K562 (cell line): ENCODE data around the gene ABR. TPM values are rescaled to one million over a fixed set of nuclear protein-coding genes. Genes with fewer than 3 reads are reported as not detected.

ENCODE experiments used
- ZEB2 ChIP-seq: fragments of 450-650 bp; IDR thresholded peaks from 2 replicates; pipeline ENCODE4 v1.6.1; 2016
- ZNF584 ChIP-seq: fragments of 200-800 bp; sonication (Bioruptor generic); IDR thresholded peaks from 2 replicates; pipeline ENCODE4 v1.6.1; 2016; ENCODE audit warnings: low read depth, mild to moderate bottlenecking, missing genetic modification characterization, missing compliant biosample characterization
- polyA plus RNA-seq, 8 experiments: library from polyadenylated mRNA; depleted of rRNA in 4 of 8; stranded (reverse) in 5 of 8; unstranded in 3 of 8; fragments of >200 nt; fragmentation: Nextera tagmentation in 2 of 8; fragmentation: Illumina TruSeq in 1 of 8; extraction: Ambion mirVana in 2 of 8; extraction: Trizol in 1 of 8; gene quantifications; 2 replicates each; pipeline versions ENCODE4 v1.2.1 to v1.2.3, GENCODE V29; 2011 to 2014; ENCODE audit warnings: inconsistent platforms in 1 of 8, missing spikeins in 1 of 8
- total RNA-seq, 7 experiments: library from RNA; depleted of rRNA in 6 of 7; stranded (reverse); fragments of >200 nt in 6 of 7; fragmentation: Illumina TruSeq in 2 of 7; extraction: Trizol in 2 of 7; gene quantifications; 2 replicates each; pipeline versions ENCODE4 v1.2.1 to v1.2.3, GENCODE V29; 2011 to 2021; ENCODE audit warnings: low replicate concordance in 1 of 7
- TF ChIP-seq, protein P1 (sequence below), 2 experiments: fragments of 450-650 bp; formaldehyde crosslinking in 1 of 2; IDR thresholded peaks; 2 replicates each; pipeline versions ENCODE4 v1.4.0 to v1.6.1; 2014 to 2020; ENCODE audit warnings: mild to moderate bottlenecking in 2 of 2, borderline replicate concordance in 1 of 2, low read depth in 1 of 2

Gene ABR
- total and polyA plus RNA-seq, 9 of the 15 experiments (the other 6 are each of a cell fraction or from before 2014, with no cell fraction given) = 0.07 to 1.6 (median 0.37) TPM; not detected in 1

DNA sequence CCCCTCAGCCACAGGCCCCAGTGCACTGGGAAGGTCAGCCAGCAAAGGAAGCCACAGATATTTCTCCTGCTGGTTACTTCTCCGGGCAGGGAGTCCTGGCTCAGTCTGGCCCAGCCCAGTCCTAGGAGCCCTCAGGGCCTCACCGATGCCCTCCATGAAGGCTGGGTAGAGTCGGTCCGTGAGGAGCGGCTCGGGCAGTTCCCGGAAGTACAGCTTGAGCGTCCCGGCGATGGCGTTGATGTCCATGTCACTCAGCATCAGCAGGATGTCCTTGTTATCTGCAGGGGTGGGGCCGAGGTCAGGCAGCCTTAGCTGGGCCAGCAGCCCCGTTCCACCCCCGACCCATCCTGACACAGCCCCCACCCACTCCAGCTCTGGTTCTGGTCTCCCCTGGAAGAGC is 169.2 kb downstream of the ABR start (continued):
- TF ChIP-seq, protein P1, sequence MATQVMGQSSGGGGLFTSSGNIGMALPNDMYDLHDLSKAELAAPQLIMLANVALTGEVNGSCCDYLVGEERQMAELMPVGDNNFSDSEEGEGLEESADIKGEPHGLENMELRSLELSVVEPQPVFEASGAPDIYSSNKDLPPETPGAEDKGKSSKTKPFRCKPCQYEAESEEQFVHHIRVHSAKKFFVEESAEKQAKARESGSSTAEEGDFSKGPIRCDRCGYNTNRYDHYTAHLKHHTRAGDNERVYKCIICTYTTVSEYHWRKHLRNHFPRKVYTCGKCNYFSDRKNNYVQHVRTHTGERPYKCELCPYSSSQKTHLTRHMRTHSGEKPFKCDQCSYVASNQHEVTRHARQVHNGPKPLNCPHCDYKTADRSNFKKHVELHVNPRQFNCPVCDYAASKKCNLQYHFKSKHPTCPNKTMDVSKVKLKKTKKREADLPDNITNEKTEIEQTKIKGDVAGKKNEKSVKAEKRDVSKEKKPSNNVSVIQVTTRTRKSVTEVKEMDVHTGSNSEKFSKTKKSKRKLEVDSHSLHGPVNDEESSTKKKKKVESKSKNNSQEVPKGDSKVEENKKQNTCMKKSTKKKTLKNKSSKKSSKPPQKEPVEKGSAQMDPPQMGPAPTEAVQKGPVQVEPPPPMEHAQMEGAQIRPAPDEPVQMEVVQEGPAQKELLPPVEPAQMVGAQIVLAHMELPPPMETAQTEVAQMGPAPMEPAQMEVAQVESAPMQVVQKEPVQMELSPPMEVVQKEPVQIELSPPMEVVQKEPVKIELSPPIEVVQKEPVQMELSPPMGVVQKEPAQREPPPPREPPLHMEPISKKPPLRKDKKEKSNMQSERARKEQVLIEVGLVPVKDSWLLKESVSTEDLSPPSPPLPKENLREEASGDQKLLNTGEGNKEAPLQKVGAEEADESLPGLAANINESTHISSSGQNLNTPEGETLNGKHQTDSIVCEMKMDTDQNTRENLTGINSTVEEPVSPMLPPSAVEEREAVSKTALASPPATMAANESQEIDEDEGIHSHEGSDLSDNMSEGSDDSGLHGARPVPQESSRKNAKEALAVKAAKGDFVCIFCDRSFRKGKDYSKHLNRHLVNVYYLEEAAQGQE (IDR thresholded peaks at IDR 0.05; ENCODE audit: borderline replicate concordance) = no peak
- TF ChIP-seq, protein P1 (CRISPR knock-in tag; IDR thresholded peaks at IDR 0.05; ENCODE audit: low read depth) = no peak
- TF ChIP-seq ZNF584 (CRISPR knock-in tag) = no peak
- no peak for TF ChIP-seq ZEB2
